GM12878 (cell line): ENCODE data around the gene SOCS6. TPM values are rescaled to one million over a fixed set of nuclear protein-coding genes. Genes with fewer than 3 reads are reported as not detected.

ENCODE experiments used
- CBFB ChIP-seq: IDR thresholded peaks from 2 replicates; pipeline ENCODE4 v1.6.1; 2016; ENCODE audit warnings: antibody characterized with exemption, low read depth
- GABPA ChIP-seq: IDR thresholded peaks from 2 replicates; pipeline ENCODE4 v1.6.1; 2014; ENCODE audit warnings: antibody characterized with exemption, low read depth, mild to moderate bottlenecking, inconsistent platforms
- PAX5 ChIP-seq: IDR thresholded peaks from 2 replicates; pipeline ENCODE4 v1.6.1; 2011; ENCODE audit warnings: low read depth, low read length, borderline replicate concordance
- PBX3 ChIP-seq: IDR thresholded peaks from 2 replicates; pipeline ENCODE4 v1.6.1; 2011; ENCODE audit warnings: mild to moderate bottlenecking, low read depth, low read length, moderate library complexity; ENCODE audit not compliant: insufficient replicate concordance
- SPI1 ChIP-seq: IDR thresholded peaks from 2 replicates; pipeline ENCODE4 v1.6.1; 2011; ENCODE audit warnings: low read depth, mild to moderate bottlenecking, low read length, moderate library complexity, borderline replicate concordance; ENCODE audit not compliant: insufficient read depth
- USF1 ChIP-seq: IDR thresholded peaks from 2 replicates; pipeline ENCODE4 v1.6.1; 2011; ENCODE audit warnings: borderline replicate concordance, low read depth, mild to moderate bottlenecking, moderate library complexity, mixed read lengths, low read length; ENCODE audit not compliant: insufficient read depth; ENCODE audit errors: extremely low read length
- ZBTB40 ChIP-seq: fragments of 450-650 bp; IDR thresholded peaks from 2 replicates; pipeline ENCODE4 v1.6.1; 2016; ENCODE audit warnings: mild to moderate bottlenecking, moderate library complexity, borderline replicate concordance
- ZNF207 ChIP-seq: fragments of 450-650 bp; IDR thresholded peaks from 2 replicates; pipeline ENCODE4 v1.6.1; 2014; ENCODE audit warnings: antibody characterized with exemption, mild to moderate bottlenecking, borderline replicate concordance
- ZNF274 ChIP-seq: IDR thresholded peaks from one replicate; pipeline ENCODE4 v1.8.0; 2011; ENCODE audit not compliant: insufficient read length, insufficient read depth
- polyA plus RNA-seq, 11 experiments: library from polyadenylated mRNA; depleted of rRNA in 4 of 11; unstranded in 6 of 11; stranded (reverse) in 5 of 11; fragments of >200 nt; fragmentation: Nextera tagmentation in 4 of 11; fragmentation: Illumina TruSeq in 1 of 11; extraction: Ambion mirVana in 4 of 11; extraction: Trizol in 1 of 11; gene quantifications; 1 replicate in 1 of 11; 2 replicates in 10 of 11; pipeline versions ENCODE4 v1.2.1 to v1.2.3, GENCODE V29; 2011 to 2016; ENCODE audit warnings: inconsistent platforms in 2 of 11, missing spikeins in 2 of 11, low read depth in 1 of 11
- total RNA-seq, 4 experiments: library from RNA; depleted of rRNA in 3 of 4; stranded (reverse); fragments of >200 nt in 3 of 4; fragmentation: Illumina TruSeq in 1 of 4; extraction: Trizol in 1 of 4; gene quantifications; 2 replicates each; pipeline versions ENCODE4 v1.2.1 to v1.2.3, GENCODE V29; 2013 to 2021

Gene SOCS6
- total and polyA plus RNA-seq, 10 of the 15 experiments (the other 5 are each of a cell fraction or from before 2014, with no cell fraction given), result 1.6 to 6.1 (median 4.1) TPM

- TF ChIP-seq ZBTB40 (no peak), PBX3 (no peak), USF1 (no peak), GABPA (no peak), ZNF207 (no peak), SPI1 (no peak), PAX5 (no peak), CBFB (no peak), ZNF274 (no peak)
- TF ChIP-seq, all 136 proteins: peak for 0
Measured at GRCh38 chr18:70276416-70277191, 12.2 kb upstream of the SOCS6 start (continued).
